Measurements from ENCODE around the gene CASP8.
A peak's percentile ranks its signal among the peaks of the same experiment; 100 is the strongest.
"Not testable (repeated sequence)": the region's sequence is repeated elsewhere in the genome, so short reads cannot be mapped to it uniquely, and the experiment has no call there.

The CASP8 gene

DNA sequence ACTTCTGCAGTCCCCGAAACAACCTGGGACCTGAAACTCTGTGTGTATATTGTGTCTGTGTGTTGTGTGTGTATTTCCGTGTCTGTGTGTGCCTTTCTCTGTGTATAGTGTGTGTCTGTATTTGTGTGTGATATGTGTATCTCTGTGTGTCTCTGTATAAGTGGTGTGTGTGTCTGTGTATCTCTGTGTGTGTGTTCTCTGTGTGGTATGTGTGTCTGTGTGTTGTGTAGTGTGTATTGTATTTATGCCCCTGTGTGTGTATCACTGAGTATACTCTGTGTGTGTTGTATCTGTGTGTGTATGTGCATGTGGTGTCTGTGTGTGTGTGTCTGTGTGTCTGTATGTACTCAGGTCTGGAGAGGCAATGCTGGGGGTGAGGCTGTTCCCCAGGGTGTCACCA is 11.6 kb downstream of the CASP8 start:
- no peak for DNase-seq

GRCh38 chr2:201273330-201273983 is 13.1 kb downstream of the CASP8 start:
- DNase-seq = no peak

DNA sequence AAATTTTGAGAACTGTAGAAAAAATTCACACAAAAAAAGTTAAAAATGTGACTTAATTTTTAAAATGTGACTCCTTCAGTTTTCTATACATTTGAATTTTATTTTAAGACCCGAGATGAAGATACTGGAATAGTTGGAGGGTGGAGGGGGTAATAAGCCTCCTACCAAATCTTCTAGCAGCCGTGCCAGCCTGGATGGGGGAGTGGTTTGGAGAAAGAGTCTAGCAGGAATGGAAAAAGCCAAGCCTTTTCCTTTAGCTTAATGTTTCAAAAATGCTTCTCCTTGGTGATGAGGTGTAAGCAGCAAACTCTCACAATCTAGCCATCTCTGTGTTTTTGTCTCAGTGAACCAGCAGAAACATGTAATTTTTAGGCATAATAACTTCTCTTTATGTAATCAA is 14.7 kb downstream of the CASP8 start:
- no peak for DNase-seq

DNA sequence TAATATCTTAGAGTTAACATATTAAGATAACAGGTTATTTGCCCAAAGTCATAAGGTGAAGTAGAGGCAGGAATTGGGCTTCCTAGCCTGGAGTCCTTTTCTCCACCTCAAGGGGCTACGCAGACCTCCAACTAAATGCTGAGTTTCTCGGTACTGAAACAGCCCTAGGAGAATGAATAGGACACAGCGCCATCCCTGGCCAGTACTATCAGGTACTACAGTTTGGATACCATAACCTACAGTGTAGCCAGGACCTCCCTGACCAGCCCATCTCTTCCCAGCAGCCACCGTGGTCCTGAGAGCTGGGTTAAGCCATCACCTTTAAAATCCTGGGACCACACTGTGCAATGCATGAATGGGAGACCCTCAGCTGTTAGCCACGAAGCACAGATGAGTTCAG is 15.7 kb downstream of the CASP8 start:
- no peak for DNase-seq

DNA sequence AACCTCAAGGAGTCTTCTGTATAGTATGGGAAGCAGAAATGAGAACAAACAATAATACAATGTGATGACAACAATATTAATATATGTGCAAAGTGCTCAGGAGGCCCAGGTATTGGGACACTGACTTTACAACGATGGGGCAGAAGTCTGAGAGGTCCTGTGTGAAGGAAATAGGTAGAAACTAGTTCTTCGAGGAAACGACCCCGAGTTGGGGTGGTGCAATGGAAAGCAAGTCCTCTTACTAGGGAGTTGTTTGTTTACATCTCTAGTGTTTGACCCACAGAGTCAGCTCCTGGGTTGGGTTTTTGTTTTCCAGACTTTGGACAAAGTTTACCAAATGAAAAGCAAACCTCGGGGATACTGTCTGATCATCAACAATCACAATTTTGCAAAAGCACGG is 16.2 kb downstream of the CASP8 start:
- DNase-seq = no peak

DNA sequence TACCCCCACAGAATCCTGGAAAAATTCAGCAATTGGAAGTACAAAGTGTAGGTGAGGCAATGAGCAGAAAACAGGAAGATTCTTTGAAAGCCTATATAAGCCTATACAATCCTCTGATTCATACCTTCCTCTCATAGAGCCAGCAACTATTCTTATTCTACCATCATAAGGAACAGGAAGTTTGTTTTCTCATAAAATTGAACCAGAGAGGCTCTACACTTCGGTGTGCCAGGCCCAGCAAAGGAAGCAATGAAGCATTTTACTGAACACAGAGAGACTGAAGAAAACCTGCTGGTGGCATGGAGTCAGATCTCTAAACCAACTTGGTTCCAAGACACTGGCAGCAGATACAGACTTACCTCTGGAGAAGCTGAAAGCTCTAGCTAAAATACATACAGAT is 18.7 kb downstream of the CASP8 start:
- DNase-seq = no peak

- no peak for DNase-seq
Observed at GRCh38 chr2:201280191-201281040, 20.1 kb downstream of the CASP8 start.

DNA sequence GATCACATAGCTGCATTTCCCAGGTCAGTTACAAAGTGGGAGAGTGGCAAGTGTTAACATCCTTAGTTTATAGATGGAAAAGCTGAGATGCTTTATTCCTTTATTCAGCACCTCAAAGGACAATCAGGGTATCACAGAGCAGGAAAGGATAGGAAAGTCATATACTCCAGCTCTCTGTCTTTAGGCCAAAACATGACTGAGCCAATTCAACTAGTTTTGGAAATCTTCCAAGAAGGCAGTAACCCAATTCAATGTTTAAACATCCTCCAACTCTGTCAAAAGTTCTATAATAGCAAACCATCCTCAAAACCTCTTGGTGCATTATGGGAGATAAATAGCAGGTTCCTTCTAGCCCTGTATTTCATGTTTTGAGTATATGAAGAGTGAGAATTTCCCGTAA is 25.2 kb downstream of the CASP8 start:
- DNase-seq = no peak

GRCh38 chr2:201290457-201291148 is 30.3 kb downstream of the CASP8 start:
- not testable (repeated sequence) for DNase-seq

- DNase-seq = no peak
Observed at GRCh38 chr2:201298462-201299052, 38.2 kb downstream of the CASP8 start.

DNA sequence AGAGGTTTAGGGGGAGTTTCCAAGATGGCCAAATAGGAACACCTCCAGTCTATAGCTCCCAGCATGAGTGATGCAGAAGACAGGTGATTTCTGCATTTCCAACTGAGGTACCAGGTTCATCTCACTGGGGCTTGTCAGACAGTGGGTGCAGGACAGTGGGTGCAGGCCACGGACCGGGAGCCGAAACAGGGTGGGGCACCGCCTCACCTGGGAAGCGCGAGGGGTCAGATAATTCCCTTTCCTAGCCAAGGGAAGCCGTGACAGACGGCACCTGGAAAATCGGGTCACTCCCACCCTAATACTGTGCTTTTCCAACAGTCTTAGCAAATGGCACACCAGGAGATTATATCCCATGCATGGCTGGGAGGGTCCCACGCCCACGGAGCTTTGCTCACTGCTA is 39.6 kb downstream of the CASP8 start:
- not testable (repeated sequence) for DNase-seq

GRCh38 chr2:201307876-201308275 is 47.5 kb downstream of the CASP8 start:
- DNase-seq = no peak

DNA sequence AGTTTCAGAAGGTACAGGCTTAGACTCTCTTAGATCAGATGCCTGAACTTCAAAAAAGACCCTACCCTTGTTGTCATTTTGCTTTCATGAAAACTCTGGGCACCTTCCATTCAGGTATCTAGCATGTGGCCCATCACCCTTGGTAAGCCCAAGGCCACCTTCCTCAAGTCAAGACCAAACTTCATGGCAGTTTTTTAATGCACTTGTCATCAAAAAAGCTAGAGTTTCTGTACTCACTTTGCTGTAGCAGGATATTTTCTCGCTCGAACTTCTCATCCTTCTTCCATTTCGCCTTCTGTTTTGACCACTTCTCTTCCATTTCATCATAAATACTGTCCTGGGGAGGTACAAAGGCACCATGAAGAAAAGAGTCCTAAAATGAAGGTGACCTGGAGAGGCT is 48.6 kb downstream of the CASP8 start:
- DNase-seq = no peak

DNA sequence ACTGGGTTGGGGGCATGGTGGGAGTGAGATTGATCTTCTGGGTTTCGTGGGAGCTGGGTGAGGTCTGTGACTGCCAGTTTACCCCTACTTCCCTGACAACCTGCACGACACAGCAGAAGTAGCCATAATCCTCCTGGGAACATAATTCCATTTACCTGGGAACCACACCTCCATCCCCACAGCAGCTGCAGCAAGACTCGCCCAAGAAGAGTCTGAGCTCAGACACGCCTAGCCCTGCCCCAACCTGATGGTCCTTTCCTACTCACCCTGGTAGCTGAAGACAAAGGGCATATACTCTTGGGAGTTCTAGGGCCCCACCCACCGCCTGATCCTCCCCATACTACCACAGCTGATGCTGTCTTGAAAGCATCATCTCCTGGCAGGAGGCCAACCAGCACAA is 53.0 kb downstream of the CASP8 start:
- DNase-seq = peak; percentile 79

DNA sequence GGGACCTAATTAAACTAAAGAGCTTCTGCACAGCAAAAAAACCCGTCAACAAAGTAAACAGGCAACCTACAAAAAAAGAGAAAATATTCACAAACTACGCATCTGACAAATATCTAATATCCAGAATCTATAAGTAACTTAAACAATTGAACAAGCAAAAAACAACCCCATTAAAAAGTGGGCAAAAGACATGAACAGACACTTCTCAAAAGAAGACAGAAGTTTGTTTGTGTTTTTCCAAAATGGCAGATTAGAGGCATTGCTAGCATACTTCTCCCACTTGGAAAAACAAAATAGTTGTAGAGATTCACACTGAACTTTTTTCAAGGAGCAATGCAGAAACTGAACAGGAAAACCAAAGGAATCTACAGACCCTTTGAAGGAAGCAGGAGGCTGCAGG is 59.2 kb downstream of the CASP8 start:
- DNase-seq = no peak

- no peak for DNase-seq
Observed at GRCh38 chr2:201320257-201320656, 59.9 kb downstream of the CASP8 start.

GRCh38 chr2:201320701-201321100 is 60.4 kb downstream of the CASP8 start:
- no peak for DNase-seq

DNA sequence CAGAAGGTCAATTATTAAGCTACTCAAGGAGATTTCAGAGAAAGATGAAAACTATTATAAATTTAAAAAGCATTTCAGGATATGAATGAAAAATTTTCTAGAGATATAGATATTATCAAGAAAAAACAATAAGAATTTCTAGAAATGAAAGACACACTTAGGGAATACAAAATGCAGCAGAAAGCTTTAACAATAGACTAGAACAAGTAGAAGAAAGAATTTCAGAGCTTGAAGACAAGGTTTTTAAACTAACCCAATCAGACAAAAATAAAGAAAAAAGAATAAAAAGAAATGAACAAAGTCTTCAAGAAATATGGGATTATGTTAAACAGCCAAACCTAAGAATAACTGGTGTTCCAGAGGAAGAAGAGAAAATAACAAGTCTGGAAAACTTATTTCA is 62.4 kb downstream of the CASP8 start:
- no peak for DNase-seq

GRCh38 chr2:201327678-201328077 is 67.3 kb downstream of the CASP8 start:
- no peak for DNase-seq

GRCh38 chr2:201329409-201329808 is 69.1 kb downstream of the CASP8 start:
- DNase-seq = no peak

Data from NCI-H2171 (cell line).